Right atrium auricular region (tissue), 2 donors: ENCODE results near the gene CD300LG. TPM values are rescaled to one million over a fixed set of nuclear protein-coding genes. Genes with fewer than 3 reads are reported as not detected.
"Not testable (repeated sequence)": the region's sequence is repeated elsewhere in the genome, so short reads cannot be mapped to it uniquely, and the experiment has no call there.

Source experiments
- DNase-seq: peaks from one replicate; pipeline ENCODE4 v3.0.0-alpha.2; 2019; ENCODE audit warnings: low spot score
- H3K27ac ChIP-seq, 2 donors: fragments of 200-600 bp; sonication (generic); 1 replicate in 1 of 2; 2 replicates in 1 of 2; pipeline ENCODE4 v1.5.1; 2016 to 2019
- H3K27me3 ChIP-seq, 2 donors: fragments of 200-600 bp; sonication (generic); one replicate each; pipeline versions ENCODE4 v1.5.1 to v1.6.0; 2017 to 2019
- H3K36me3 ChIP-seq: fragments of 200-600 bp; sonication (generic); one replicate; pipeline ENCODE4 v1.5.1; 2016
- H3K4me1 ChIP-seq, 2 donors: fragments of 200-600 bp; sonication (generic); one replicate each; pipeline versions ENCODE4 v1.5.1 to v1.6.0; 2017 to 2019
- H3K4me3 ChIP-seq, 2 donors: fragments of 200-600 bp; sonication (generic); 1 replicate in 1 of 2; 2 replicates in 1 of 2; pipeline ENCODE4 v1.5.1; 2017 to 2019; ENCODE audit warnings: mild to moderate bottlenecking in 1 of 2, moderate library complexity in 1 of 2
- H3K9me3 ChIP-seq, 2 donors: fragments of 200-600 bp; sonication (generic); one replicate each; pipeline ENCODE4 v1.5.1; 2019
- CTCF ChIP-seq, 2 donors: fragments of 200-600 bp; sonication (generic); IDR thresholded peaks; one replicate each; pipeline ENCODE4 v1.5.1; 2019; ENCODE audit warnings: antibody characterized with exemption in 2 of 2
- total RNA-seq, 2 donors: library from RNA; depleted of rRNA; stranded (reverse); fragments of >200 nt; gene quantifications; one replicate each; pipeline ENCODE4 v1.1.0, GENCODE V29; 2016

Gene CD300LG, protein sequence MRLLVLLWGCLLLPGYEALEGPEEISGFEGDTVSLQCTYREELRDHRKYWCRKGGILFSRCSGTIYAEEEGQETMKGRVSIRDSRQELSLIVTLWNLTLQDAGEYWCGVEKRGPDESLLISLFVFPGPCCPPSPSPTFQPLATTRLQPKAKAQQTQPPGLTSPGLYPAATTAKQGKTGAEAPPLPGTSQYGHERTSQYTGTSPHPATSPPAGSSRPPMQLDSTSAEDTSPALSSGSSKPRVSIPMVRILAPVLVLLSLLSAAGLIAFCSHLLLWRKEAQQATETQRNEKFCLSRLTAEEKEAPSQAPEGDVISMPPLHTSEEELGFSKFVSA
- 10 to 100 TPM; 11.8 to 30.4 TPM for total RNA-seq

GRCh38 chr17:43846963-43847371, at the start of gene CD300LG:
CD300LG (plus strand) TSS chr17:43847176; CDS start chr17:43847217, 41 bp downstream.
- no peak for DNase-seq
- TF ChIP-seq CTCF (IDR thresholded peaks at IDR 0.05), result no peak
- Histone ChIP-seq H3K4me3 (peak within 1 kb of the TSS; percentile 19 to 37), H3K4me1 (peaks cover 0 to 15% of the 10 kb centered on the region in 2 donors), H3K27me3 (no peaks in the 10 kb centered on the region), H3K36me3 (no peaks in the 10 kb centered on the region), H3K27ac (peak within 1 kb of the TSS; percentile 53 to 58), H3K9me3 (no peaks in the 10 kb centered on the region)

GRCh38 chr17:43798024-43798423, 49.0 kb upstream of the CD300LG start:
- H3K27ac ChIP-seq, H3K4me1 ChIP-seq, H3K9me3 ChIP-seq, H3K27me3 ChIP-seq, H3K4me3 ChIP-seq, DNase-seq: not testable (repeated sequence)
- peaks cover 29% of the 10 kb centered on the region for H3K36me3 ChIP-seq

GRCh38 chr17:43799047-43799446, 47.9 kb upstream of the CD300LG start:
- no peak overlapping the region for H3K27ac ChIP-seq
- no peaks in the 10 kb centered on the region for H3K9me3 ChIP-seq
- H3K4me3 ChIP-seq, result no peak overlapping the region
- H3K27me3 ChIP-seq, result no peaks in the 10 kb centered on the region
- no peaks in the 10 kb centered on the region for H3K4me1 ChIP-seq
- no peak for TF ChIP-seq CTCF (IDR thresholded peaks at IDR 0.05)
- no peak for DNase-seq
- H3K36me3 ChIP-seq, result peaks cover 39% of the 10 kb centered on the region

- Histone ChIP-seq H3K4me3 (no peak overlapping the region), H3K36me3 (peaks cover 53% of the 10 kb centered on the region), H3K4me1 (no peaks in the 10 kb centered on the region), H3K27me3 (no peaks in the 10 kb centered on the region), H3K9me3 (no peaks in the 10 kb centered on the region), H3K27ac (no peak overlapping the region)
- DNase-seq, result no peak
- TF ChIP-seq CTCF (IDR thresholded peaks at IDR 0.05), result no peak
Measured at GRCh38 chr17:43800736-43801135, 46.2 kb upstream of the CD300LG start.

DNA sequence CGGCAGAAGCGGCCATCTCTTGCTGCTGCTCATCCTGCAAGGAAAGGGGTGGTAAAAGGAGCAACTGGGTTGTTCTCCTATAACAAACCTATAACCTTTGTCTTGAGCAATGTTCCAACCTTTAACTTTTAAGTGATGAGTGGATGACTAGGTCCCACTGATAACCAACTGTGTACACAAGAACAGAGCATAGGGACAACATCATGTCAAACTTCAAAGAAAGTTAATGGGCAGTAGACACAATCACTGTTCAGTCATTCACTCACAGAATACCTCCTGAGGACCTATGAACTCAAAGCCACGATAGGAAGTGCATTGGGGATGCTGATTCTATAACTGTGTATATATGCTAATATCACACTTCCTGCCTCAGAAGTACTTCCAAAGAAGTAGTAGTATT, 45.1 kb upstream of the CD300LG start:
- H3K9me3 ChIP-seq, result no peaks in the 10 kb centered on the region
- H3K27ac ChIP-seq, result no peak overlapping the region
- H3K4me3 ChIP-seq, result no peak overlapping the region
- H3K36me3 ChIP-seq, result peaks cover 64% of the 10 kb centered on the region
- TF ChIP-seq CTCF (IDR thresholded peaks at IDR 0.05), result no peak
- no peaks in the 10 kb centered on the region for H3K27me3 ChIP-seq
- no peak for DNase-seq
- H3K4me1 ChIP-seq, result no peaks in the 10 kb centered on the region

- H3K27me3 ChIP-seq, result no peaks in the 10 kb centered on the region
- H3K27ac ChIP-seq, result no peak overlapping the region
- H3K4me1 ChIP-seq, result no peaks in the 10 kb centered on the region
- no peak for TF ChIP-seq CTCF (IDR thresholded peaks at IDR 0.05)
- DNase-seq, result no peak
- no peaks in the 10 kb centered on the region for H3K9me3 ChIP-seq
- no peak overlapping the region for H3K4me3 ChIP-seq
- peaks cover 83% of the 10 kb centered on the region for H3K36me3 ChIP-seq
Measured at GRCh38 chr17:43803758-43804157, 43.2 kb upstream of the CD300LG start.
